K562 (cell line): Measurements from ENCODE around the gene LIMCH1. TPM values are rescaled to one million over a fixed set of nuclear protein-coding genes. Genes with fewer than 3 reads are reported as not detected.

Experiments used
- ATAC-seq: fragments of 200-7000 bp; cut with Tn5 transposase; 3 replicates; pipeline ENCODE4 v1.9.1; 2020; ENCODE audit warnings: moderate library complexity
- BruUV-seq: library from RNA; stranded (reverse); fragments of 400-500 nt; replicated peaks from 2 replicates; lab custom pipeline; 2021; lab: Mats Ljungman, UMichigan
- CTCF ChIA-PET: fragments of 300-600 bp; formaldehyde crosslinking; extraction: SDS; loops from one replicate; lab custom pipeline; 2021; ENCODE audit warnings: low intra/inter-chr PET ratio; lab: Yijun Ruan, JAX
- POLR2A ChIA-PET: fragments of 300-600, 350-650 bp; sonication (Branson Sonifier 250); formaldehyde crosslinking; extraction: SDS; loops from one replicate; lab custom pipeline; 2021; ENCODE audit warnings: antibody characterized with exemption, inconsistent platforms; lab: Yijun Ruan, JAX
- DNase-seq, 4 experiments: peaks; one replicate each; pipeline versions ENCODE4 v3.0.0 to v3.0.0-alpha.2; 2011 to 2018; ENCODE audit warnings: low spot score in 3 of 4, mixed read lengths in 3 of 4; ENCODE audit errors: extremely low read depth in 1 of 4
- FAIRE-seq: peaks from 2 replicates; lab custom pipeline; 2011; peaks lifted over from hg19 to GRCh38; lab: Jason Lieb, UNC
- H2AFZ ChIP-seq: 2 replicates; pipeline ENCODE4 v1.6.0; 2011; ENCODE audit warnings: low read depth, low read length, control low read depth, inconsistent platforms
- H3K27ac ChIP-seq: fragments of 200-600 bp; 3 replicates; pipeline ENCODE4 v1.8.0; 2011; ENCODE audit warnings: low read depth, mild to moderate bottlenecking, control low read depth, inconsistent platforms, low read length, moderate library complexity, mixed read lengths; ENCODE audit errors: extremely low read depth
- H3K27me3 ChIP-seq, 2 experiments: fragments of 300-600 bp in 1 of 2; 2 replicates in 1 of 2; 3 replicates in 1 of 2; pipeline versions ENCODE4 v1.6.0 to v1.8.0; 2011; ENCODE audit warnings: inconsistent platforms in 2 of 2, low read length in 2 of 2, mild to moderate bottlenecking in 1 of 2, mixed read lengths in 1 of 2, moderate library complexity in 1 of 2; ENCODE audit not compliant: control insufficient read depth in 2 of 2, insufficient read depth in 2 of 2
- H3K36me3 ChIP-seq: fragments of 300-600 bp; 3 replicates; pipeline ENCODE4 v1.8.0; 2011; ENCODE audit warnings: mild to moderate bottlenecking, low read length, inconsistent platforms; ENCODE audit not compliant: control insufficient read depth, insufficient read depth
- H3K4me1 ChIP-seq, 2 experiments: fragments of 200-600 bp in 1 of 2; replicated peaks in 1 of 2; 2 replicates in 1 of 2; 3 replicates in 1 of 2; pipeline versions ENCODE4 v1.5.1 to v1.8.0; 2011; ENCODE audit warnings: inconsistent platforms in 2 of 2, low read length in 2 of 2, mild to moderate bottlenecking in 1 of 2, mixed read lengths in 1 of 2, moderate library complexity in 1 of 2; ENCODE audit not compliant: control insufficient read depth in 2 of 2, insufficient read depth in 2 of 2
- H3K4me2 ChIP-seq: 2 replicates; pipeline ENCODE4 v1.6.1; 2011; ENCODE audit warnings: low read length, control low read depth, inconsistent platforms, mixed read lengths; ENCODE audit not compliant: insufficient read depth
- H3K4me3 ChIP-seq: fragments of 200-600 bp; sonication (generic), shearing (Covaris generic); 2 replicates; pipeline ENCODE4 v1.5.1; 2016; ENCODE audit warnings: control low read depth, inconsistent platforms
- H3K79me2 ChIP-seq: fragments of 200-600 bp; 3 replicates; pipeline ENCODE4 v1.8.0; 2011; ENCODE audit warnings: low read length, inconsistent platforms; ENCODE audit not compliant: control insufficient read depth, insufficient read depth
- H3K9ac ChIP-seq, 2 experiments: 2 replicates each; pipeline versions ENCODE4 v1.6.0 to v1.6.1; 2011; ENCODE audit warnings: low read depth in 2 of 2, low read length in 2 of 2, control low read depth in 1 of 2, inconsistent platforms in 1 of 2, mild to moderate bottlenecking in 1 of 2, mixed read lengths in 1 of 2; ENCODE audit not compliant: insufficient read depth in 1 of 2
- H3K9me1 ChIP-seq: one replicate; pipeline ENCODE4 v1.6.0; 2011; ENCODE audit warnings: inconsistent platforms, mild to moderate bottlenecking, low read length, moderate library complexity; ENCODE audit not compliant: control insufficient read depth, insufficient read depth
- H3K9me3 ChIP-seq: replicated peaks from 2 replicates; pipeline ENCODE4 v1.5.1; 2011; ENCODE audit warnings: low read depth, low read length, inconsistent platforms; ENCODE audit not compliant: control insufficient read depth, insufficient read depth
- H4K20me1 ChIP-seq: replicated peaks from 2 replicates; pipeline ENCODE4 v1.6.1; 2011; ENCODE audit warnings: low read length, inconsistent platforms, mixed read lengths; ENCODE audit not compliant: control insufficient read depth, insufficient read depth
- ARID2 ChIP-seq: fragments of 450-650 bp; IDR thresholded peaks from 2 replicates; pipeline ENCODE4 v1.6.1; 2017; ENCODE audit warnings: antibody characterized with exemption, mild to moderate bottlenecking
- CBX2 ChIP-seq: fragments of 200-600 bp; sonication (generic); IDR thresholded peaks from one replicate; pipeline ENCODE4 v1.6.1; 2012; ENCODE audit warnings: mild to moderate bottlenecking, low read length, inconsistent platforms; ENCODE audit not compliant: insufficient read depth, poor library complexity, severe bottlenecking
- CTCF ChIP-seq, 3 experiments: IDR thresholded peaks in 2 of 3; conservative IDR thresholded peaks in 1 of 3; 2 replicates each; pipeline ENCODE4 v1.5.1; 2011 to 2012; ENCODE audit warnings: low read length in 3 of 3, mild to moderate bottlenecking in 3 of 3, control low read depth in 2 of 3, improper control_type of control experiment in 1 of 3, inconsistent platforms in 1 of 3, low read depth in 1 of 3, mixed read lengths in 1 of 3, moderate library complexity in 1 of 3; ENCODE audit not compliant: insufficient read depth in 2 of 3
- HOXB6 ChIP-seq: fragments of 250-450 bp; sonication (Bioruptor Pico); IDR thresholded peaks from 2 replicates; pipeline ENCODE4 v1.5.1; 2022; ENCODE audit warnings: mild to moderate bottlenecking, borderline replicate concordance
- L3MBTL2 ChIP-seq: fragments of 450-650 bp; IDR thresholded peaks from 2 replicates; pipeline ENCODE4 v1.6.1; 2016; ENCODE audit warnings: mild to moderate bottlenecking, moderate library complexity
- LCOR ChIP-seq: sonication (generic); formaldehyde crosslinking; IDR thresholded peaks from 2 replicates; pipeline ENCODE4 v1.8.0; 2022; ENCODE audit warnings: mild to moderate bottlenecking, missing genetic modification reagents
- MNT ChIP-seq, 2 experiments: fragments of 450-650 bp; conservative IDR thresholded peaks; 2 replicates each; pipeline ENCODE4 v1.6.1; 2017; ENCODE audit warnings: mild to moderate bottlenecking in 2 of 2, moderate library complexity in 2 of 2
- NCOR1 ChIP-seq: fragments of 450-650 bp; IDR thresholded peaks from 2 replicates; pipeline ENCODE4 v1.6.1; 2016; ENCODE audit warnings: mild to moderate bottlenecking, moderate library complexity
- PTTG1 ChIP-seq: fragments of 450-650 bp; IDR thresholded peaks from 2 replicates; pipeline ENCODE4 v1.6.1; 2016; ENCODE audit warnings: low read depth, mild to moderate bottlenecking, missing genetic modification characterization, missing compliant biosample characterization
- RNF2 ChIP-seq: sonication (generic); IDR thresholded peaks from 2 replicates; pipeline ENCODE4 v1.6.1; 2016
- SRSF1 ChIP-seq: fragments of 200-400 bp; formaldehyde crosslinking; IDR thresholded peaks from 2 replicates; pipeline ENCODE4 v1.6.1; 2017; ENCODE audit warnings: mild to moderate bottlenecking, low read depth, low read length, moderate library complexity
- TSC22D4 ChIP-seq: fragments of 450-650 bp; IDR thresholded peaks from 2 replicates; pipeline ENCODE4 v1.6.1; 2016; ENCODE audit warnings: missing genetic modification characterization, missing biosample characterization, control low read depth
- ZFPM2 ChIP-seq: fragments of 250-450 bp; sonication (Bioruptor Pico); IDR thresholded peaks from 2 replicates; pipeline ENCODE4 v1.5.1; 2022; ENCODE audit warnings: mild to moderate bottlenecking
- ZKSCAN8 ChIP-seq: fragments of 200-800 bp; sonication (Bioruptor generic); IDR thresholded peaks from 2 replicates; pipeline ENCODE4 v1.6.1; 2016; ENCODE audit warnings: missing genetic modification characterization, missing compliant biosample characterization
- ZNF79 ChIP-seq: fragments of 250-450 bp; sonication (Bioruptor Pico); IDR thresholded peaks from 2 replicates; pipeline ENCODE4 v1.4.0; 2020; ENCODE audit warnings: low read depth, mild to moderate bottlenecking, moderate library complexity
- WGBS: fragments of 100-300 bp; shearing (Covaris generic); methylation state at CpG from one replicate; pipeline ENCODE4 v1.1.6; 2016; ENCODE audit warnings: low coverage, mixed read lengths; ENCODE audit not compliant: insufficient coverage; ENCODE audit errors: missing lambda C conversion rate; 5-methylcytosine and 5-hydroxymethylcytosine counted together
- in situ Hi-C: fragments of 300-500 bp; cut with MboI; formaldehyde crosslinking; loops from 4 replicates; pipeline ENCODE4 v1.15.0; 2018; ENCODE audit warnings: inconsistent platforms, mixed read lengths
- intact Hi-C: fragments of 100-400 bp; cut with micrococcal nuclease; formaldehyde crosslinking; loops from 2 replicates; pipeline ENCODE4 v1.14.2; 2022
- polyA plus RNA-seq, 8 experiments: library from polyadenylated mRNA; depleted of rRNA in 4 of 8; stranded (reverse) in 5 of 8; unstranded in 3 of 8; fragments of >200 nt; fragmentation: Nextera tagmentation in 2 of 8; fragmentation: Illumina TruSeq in 1 of 8; extraction: Ambion mirVana in 2 of 8; extraction: Trizol in 1 of 8; gene quantifications; 2 replicates each; pipeline versions ENCODE4 v1.2.1 to v1.2.3, GENCODE V29; 2011 to 2014; ENCODE audit warnings: inconsistent platforms in 1 of 8, missing spikeins in 1 of 8
- total RNA-seq, 7 experiments: library from RNA; depleted of rRNA in 6 of 7; stranded (reverse); fragments of >200 nt in 6 of 7; fragmentation: Illumina TruSeq in 2 of 7; extraction: Trizol in 2 of 7; gene quantifications; 2 replicates each; pipeline versions ENCODE4 v1.2.1 to v1.2.3, GENCODE V29; 2011 to 2021; ENCODE audit warnings: low replicate concordance in 1 of 7

The LIMCH1 gene
- total and polyA plus RNA-seq, 9 of the 15 experiments (the other 6 are each of a cell fraction or from before 2014, with no cell fraction given): 0.35 TPM; not detected in 8

DNA sequence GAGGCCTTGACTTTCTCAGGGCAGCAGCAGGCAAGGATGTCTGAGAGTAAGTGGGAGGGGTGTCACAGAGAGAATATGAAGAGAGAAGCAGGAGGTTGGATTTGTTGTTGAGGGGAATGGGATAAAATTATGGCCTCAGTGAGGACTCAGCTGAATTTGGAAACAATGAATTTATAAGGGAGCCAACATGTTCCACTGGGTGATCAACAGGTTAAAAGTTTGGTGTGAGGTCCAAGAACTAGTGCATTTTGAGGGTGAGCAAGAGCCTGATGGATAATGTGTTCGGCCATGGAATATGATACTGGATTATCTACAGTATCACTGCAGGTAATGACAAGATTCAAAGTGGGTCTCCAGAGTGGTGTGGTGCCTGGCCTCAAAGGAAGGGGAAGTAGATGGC, 33.5 kb downstream of the LIMCH1 start:
- CTCF ChIA-PET: no interaction called here
- in situ Hi-C loops: no loop called here
- no TSS peak for BruUV-seq
- H3K9me3 ChIP-seq: no peaks in the 10 kb centered on the region
- no peaks in the 10 kb centered on the region for H3K79me2 ChIP-seq
- H3K36me3 ChIP-seq: no peaks in the 10 kb centered on the region
- H4K20me1 ChIP-seq: no peaks in the 10 kb centered on the region
- no peak overlapping the region for H3K4me3 ChIP-seq
- H3K4me1 ChIP-seq: no peaks in the 10 kb centered on the region
- no peak overlapping the region for H3K27ac ChIP-seq
- no peak overlapping the region for H2AFZ ChIP-seq
- H3K9me1 ChIP-seq: no peaks in the 10 kb centered on the region
- no peak overlapping the region for H3K9ac ChIP-seq
- no peak for ATAC-seq
- DNase-seq: no peak
- POLR2A ChIA-PET: no interaction called here
- no peaks in the 10 kb centered on the region for H3K27me3 ChIP-seq
- no peak overlapping the region for H3K4me2 ChIP-seq
- FAIRE-seq: no peak
- intact Hi-C loops: no loop called here
- TF ChIP-seq RNF2 (no peak), L3MBTL2 (no peak)
- TF ChIP-seq, all 486 proteins: peak for 0
- 0% methylated on average over 1 of the region's 1 CpG for WGBS

GRCh38 chr4:41572516-41572915, 34.6 kb downstream of the LIMCH1 start:
- no peak overlapping the region for H2AFZ ChIP-seq
- no peak overlapping the region for H3K4me2 ChIP-seq
- H3K4me3 ChIP-seq: no peak overlapping the region
- in situ Hi-C loops (no loop called here), intact Hi-C loops (no loop called here)
- CTCF ChIA-PET: no interaction called here
- no peaks in the 10 kb centered on the region for H3K9me3 ChIP-seq
- H3K79me2 ChIP-seq: no peaks in the 10 kb centered on the region
- WGBS: 0% methylated on average over 5 of the region's 5 CpGs
- no peaks in the 10 kb centered on the region for H3K4me1 ChIP-seq
- ATAC-seq (no peak), DNase-seq (no peak), FAIRE-seq (no peak)
- no peak overlapping the region for H3K9ac ChIP-seq
- H4K20me1 ChIP-seq: no peaks in the 10 kb centered on the region
- no peaks in the 10 kb centered on the region for H3K9me1 ChIP-seq
- POLR2A ChIA-PET: interaction anchor here (0.6 kb wide), 1 partner anchor 721 kb away, joined by 3 read pairs; no protein-coding TSS in a partner anchor
- no peaks in the 10 kb centered on the region for H3K27me3 ChIP-seq
- no TSS peak for BruUV-seq
- H3K36me3 ChIP-seq: no peaks in the 10 kb centered on the region
- no peak overlapping the region for H3K27ac ChIP-seq
- no peak for TF ChIP-seq ZFPM2 (CRISPR knock-in tag)
- TF ChIP-seq HOXB6 (CRISPR knock-in tag): no peak
- TF ChIP-seq CBX2: no peak
- no peak for TF ChIP-seq TSC22D4 (tag)
- no peak for TF ChIP-seq ARID2
- TF ChIP-seq LCOR (CRISPR knock-in tag): no peak
- TF ChIP-seq ZKSCAN8 (CRISPR knock-in tag): no peak
- no peak for TF ChIP-seq SRSF1
- no peak for TF ChIP-seq NCOR1
- no peak for TF ChIP-seq MNT (conservative IDR thresholded peaks at IDR 0.05)
- no peak for TF ChIP-seq PTTG1
- no peak for TF ChIP-seq CTCF (IDR thresholded peaks at IDR 0.05 in 2 of 3, conservative IDR thresholded peaks at IDR 0.05 in 1 of 3; ENCODE audit: insufficient read depth in 2 of 3, low read depth in 1 of 3, low read length in 3 of 3)
- TF ChIP-seq ZNF79: no peak
